CD1c-positive myeloid dendritic cell (primary cell): Measurements from ENCODE around the gene PUM1.

Experiments
- DNase-seq: peaks from one replicate; pipeline ENCODE4 v3.0.0-alpha.2; 2016; ENCODE audit errors: extremely low spot score

Gene PUM1

DNA sequence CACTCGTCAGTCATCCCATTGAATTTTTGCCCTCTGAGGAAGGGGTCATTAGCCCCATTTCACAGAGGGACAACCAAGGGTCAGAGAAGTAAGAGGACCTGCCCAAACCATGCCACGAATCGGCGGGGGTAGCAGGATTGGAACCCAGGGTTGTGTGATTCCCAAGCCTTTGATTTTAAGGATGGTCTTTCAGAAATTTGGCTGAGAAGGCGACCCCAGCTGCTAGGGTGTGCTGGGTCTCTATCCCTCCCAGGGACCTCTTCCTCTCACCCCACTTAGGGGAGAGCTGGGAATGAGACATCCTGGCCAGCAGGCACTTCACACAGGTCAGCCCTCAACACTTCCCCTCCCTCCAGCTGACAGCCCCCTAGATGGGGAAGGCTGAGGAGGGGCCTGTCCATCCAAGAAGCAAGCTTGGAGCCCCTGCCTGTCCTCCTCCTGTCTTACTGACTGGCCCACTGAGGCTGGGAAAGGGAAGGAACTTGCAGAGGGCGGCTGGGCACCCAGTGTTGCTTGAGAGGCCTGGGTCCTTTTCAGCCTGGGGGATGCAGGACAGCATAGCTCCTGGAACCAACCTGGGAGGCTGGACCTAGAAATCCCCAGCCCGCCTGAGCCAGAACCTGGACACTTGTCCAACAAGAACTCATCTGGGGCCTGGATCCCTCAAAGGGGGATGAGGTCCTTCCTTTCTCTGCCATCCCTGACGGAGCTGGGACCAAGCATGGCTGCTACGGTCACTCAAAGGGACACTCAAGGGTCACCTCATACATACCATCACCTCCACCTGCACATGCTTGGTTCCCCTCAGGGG is 158.7 kb downstream of the PUM1 start:
- DNase-seq: no peak

DNA sequence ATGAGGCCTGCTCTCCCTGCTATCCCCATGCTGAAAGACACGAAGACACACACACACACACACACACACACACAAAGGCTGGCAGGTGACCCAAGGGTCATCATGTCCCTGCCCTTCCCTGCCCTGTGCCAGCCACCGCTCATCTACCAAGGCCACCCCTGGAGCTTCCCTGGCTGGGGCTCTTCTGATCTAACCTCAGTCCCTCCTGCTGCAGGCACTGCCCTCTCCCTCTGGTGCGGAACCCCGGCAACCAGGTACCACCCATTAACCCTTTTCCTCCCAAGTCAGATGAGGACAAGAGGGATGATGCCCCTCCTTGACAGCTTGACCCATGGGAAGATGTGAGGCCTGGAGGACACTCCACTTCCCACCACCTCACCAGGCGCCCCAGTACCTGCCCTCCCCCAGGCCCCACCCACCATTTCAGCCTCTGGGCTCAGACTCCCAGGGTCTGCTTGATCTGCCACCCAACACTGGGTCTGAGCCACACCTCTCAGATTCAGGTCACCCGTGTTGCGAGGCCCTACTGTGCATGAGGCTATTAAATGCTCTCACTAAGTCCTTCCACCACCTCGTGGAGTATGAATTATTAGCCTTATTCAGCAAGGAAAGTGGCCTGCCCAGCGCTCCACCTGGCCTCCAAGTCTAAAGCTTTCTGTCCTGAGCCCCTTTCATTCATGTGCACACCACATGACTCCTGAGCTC is 159.4 kb downstream of the PUM1 start:
- DNase-seq: no peak

DNA sequence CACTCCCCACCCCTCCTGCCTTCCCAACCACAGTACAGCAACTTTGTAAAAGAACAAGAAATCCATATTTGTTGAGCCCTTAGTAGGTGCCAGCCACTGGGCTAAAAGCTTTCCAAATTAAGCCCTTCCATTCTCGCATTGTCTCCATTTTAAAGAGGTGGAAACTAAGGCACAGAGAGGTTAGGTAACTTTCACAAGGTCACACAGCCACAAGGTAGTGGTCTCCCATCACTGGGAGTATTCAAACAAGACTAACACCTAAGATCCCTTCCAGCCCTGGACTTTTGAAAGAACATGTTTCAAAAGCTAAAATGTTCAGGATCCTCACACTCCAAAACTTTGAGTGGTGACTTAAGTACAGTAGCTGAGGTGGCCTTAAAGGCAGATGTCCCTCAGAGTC is 160.1 kb downstream of the PUM1 start:
- no peak for DNase-seq

DNA sequence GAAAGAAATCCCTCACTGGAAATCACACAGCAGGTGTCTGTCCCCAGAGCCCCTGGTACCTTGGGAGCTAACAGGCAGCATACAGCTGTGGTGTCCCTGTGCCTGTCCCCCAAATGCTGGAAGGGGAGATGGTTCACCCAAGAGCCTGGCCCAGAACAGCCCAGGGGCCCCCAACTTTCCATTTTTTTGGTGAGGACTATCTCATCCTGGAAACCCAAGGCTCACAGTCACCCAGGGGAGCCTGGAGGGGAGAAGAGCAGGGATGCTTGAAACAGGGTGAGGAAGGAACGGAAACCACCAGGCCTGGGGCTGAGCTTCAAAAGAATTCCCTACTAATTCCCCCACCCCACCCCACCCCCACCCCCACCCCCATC is 160.6 kb downstream of the PUM1 start:
- DNase-seq: no peak

DNA sequence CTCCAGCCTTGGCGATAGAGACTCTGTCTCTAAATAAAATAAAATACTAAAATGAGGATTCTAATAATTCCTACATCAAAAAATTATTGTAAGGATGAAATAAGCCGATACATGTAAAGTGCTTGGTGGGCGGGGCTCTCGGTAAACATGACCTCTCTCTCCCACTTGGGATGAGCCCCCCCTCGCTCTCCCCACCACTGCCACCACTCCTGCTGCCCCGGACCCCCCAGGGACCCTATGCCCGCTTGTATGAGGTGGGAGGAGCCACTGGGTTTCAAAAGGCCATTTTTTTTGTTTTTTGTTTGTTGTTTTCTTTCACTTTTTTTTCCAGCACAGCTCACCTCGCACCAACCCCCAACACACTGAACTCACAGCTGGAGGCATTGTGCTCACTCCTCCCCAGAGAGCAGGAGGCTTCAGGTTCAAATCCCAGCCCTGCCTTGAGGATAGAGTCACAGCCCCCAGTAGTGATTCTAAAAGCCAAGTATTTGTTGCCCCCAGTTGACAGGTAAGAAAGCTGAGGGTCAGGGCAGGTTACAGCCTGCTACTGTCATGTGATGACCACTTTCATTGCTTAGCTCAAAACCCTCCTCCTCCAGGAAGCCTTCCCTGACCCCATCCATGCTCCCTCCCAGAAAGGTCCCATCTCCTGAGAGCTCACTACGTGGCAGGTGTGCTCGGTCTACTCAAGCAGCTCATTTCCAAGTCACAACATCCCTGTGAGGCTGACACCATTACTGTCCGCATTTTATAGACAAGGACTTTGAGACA is 161.1 kb downstream of the PUM1 start:
- no peak for DNase-seq

DNA sequence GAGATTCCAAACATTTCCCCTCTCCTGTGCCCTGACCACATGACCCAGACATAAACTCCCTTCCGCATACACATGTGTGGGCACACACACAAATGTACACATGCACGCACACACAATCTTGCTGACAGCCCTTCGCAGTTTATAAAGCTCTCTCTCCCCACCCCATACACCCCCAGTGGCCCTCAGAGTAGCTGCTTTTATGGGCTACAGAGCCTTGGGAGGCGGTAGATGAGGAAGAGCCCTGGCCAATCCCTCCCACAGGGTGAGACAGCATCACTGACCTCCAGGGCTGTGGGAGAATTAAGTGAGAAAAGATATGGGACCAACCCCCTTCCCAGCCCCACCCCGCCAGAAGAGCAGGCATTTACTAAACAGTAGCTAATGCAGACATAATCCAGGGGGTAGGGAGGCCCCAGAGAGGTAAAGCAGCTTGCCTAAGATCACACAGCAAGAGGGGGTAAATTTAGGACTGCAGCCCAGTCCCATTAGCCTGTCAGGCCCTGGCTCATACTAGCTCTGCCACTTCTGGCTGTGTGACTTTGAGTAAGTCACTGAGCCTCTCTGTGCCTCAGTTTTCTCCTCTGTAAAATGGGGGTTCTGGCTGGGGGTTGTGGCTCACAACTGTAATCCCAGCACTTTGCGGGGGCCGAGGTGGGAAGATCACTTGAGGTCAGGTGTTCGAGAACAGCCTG is 162.0 kb downstream of the PUM1 start:
- no peak for DNase-seq

DNA sequence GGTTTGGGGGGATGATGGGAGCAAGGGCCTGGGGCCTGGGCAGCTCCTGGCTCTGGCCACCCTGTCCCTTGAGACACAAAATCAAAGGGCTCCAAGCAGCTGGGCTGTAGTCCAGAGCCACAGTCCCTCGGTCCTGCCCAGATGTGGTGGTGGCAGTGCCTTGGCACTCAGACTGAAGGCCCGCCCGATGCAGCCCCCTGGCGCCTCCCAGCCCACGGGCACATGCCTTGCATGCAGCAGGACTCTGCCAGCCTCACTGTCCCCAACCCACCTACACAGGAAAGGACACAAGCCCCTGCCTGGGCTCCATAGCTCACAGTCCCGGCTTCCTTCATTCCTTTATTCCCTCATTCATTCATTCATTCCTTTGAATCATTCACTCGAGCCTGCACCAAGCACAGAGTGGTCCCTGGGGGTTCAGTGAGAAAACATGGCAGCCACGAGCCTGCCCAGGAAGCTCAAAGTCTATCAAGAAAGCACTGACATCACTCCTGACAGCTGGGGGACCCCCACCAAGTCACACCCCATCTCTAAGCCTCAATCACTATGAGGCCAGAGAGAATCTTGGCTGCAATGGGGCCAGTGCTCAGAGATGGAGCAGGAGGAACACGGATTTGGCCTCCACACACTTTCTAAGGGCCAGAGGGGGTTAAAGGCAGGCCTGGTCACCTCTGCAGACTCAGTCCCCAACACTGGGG is 162.8 kb downstream of the PUM1 start:
- DNase-seq: no peak

DNA sequence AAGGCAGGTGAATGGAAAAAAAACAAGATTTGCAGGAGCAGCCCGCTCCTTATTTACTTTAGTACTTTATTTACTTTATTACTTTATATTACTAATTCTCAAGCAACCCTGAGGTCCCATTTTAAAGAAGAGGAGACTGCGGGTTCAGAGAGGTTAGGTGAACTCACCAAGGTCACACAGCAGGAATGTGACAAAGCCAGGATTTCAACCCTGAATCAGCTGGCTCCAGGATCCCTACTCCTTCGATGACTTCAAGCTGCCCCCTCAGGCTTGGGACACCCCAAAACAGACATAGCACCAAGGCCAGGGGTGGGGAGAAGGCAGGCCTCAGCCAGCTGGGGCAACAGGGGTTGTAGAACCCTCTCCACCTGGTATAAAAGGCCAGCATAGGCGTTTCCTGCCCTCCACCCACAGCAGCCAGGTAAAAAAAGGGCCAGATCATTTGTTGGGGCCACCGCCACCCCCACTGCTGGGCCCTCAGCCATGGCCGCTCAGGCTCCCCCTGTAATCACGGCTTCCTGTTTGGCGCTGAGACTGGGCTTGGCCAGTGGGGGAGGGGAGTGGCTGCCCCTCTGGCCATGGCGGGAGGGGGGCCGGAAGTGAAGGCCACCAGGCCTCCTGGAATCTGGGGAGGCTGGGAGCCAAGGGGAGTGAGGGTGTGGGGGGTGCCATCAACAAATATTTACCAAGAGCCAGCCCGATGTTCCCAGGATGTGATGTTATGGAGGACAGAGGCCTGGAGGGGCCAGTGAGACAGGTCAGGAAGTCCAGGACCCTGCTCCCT is 163.5 kb downstream of the PUM1 start:
- no peak for DNase-seq

DNA sequence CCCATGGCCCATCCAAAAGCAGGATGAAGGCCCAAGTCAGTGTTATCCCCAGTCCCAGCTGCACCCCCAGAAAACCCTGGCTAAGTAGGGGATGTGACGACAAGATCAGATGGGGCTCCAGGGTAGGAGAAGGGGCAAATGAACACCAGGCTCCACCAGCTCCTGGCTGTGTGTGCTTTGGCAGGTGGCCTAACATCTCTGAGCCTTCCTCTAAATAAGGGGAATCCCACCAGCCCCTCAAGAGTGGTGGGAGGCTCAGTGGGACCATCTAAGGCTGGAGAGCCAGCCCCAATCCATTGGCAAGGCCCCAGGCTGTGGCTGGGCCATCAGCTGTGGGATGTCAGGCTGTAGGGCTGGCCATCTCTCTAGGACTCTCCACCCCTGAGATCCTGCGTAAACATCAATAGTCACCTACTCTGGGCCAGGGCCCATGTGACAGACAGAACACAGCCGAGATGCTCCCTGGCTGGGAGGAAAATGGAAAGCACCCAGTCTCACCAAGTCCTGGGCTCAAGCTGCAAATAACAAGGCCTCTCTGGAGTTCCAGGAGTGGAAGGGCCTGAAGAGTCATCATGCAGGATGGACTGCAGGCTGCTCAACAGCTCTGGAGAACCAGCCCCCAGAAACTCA is 164.5 kb downstream of the PUM1 start:
- DNase-seq: no peak

DNA sequence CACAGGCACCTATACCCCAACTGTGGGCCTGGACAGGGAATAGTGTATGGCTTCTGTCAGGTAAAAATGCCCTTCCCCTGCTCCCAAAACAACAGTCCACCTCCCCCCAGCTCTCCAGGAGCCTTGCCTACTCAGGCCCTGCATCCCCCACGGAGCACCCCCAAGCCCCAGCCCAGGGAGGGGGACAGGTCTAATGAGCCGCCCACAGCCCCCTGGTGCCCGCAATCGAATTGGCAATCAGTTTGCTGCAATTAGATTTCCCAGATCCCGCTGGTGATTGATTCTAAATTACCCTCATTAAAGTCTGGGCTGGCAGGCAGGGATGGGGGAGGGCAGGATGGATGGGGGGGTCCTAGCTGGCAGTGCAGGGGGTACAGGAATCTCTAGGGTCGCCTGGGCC is 165.0 kb downstream of the PUM1 start:
- DNase-seq: no peak

DNA sequence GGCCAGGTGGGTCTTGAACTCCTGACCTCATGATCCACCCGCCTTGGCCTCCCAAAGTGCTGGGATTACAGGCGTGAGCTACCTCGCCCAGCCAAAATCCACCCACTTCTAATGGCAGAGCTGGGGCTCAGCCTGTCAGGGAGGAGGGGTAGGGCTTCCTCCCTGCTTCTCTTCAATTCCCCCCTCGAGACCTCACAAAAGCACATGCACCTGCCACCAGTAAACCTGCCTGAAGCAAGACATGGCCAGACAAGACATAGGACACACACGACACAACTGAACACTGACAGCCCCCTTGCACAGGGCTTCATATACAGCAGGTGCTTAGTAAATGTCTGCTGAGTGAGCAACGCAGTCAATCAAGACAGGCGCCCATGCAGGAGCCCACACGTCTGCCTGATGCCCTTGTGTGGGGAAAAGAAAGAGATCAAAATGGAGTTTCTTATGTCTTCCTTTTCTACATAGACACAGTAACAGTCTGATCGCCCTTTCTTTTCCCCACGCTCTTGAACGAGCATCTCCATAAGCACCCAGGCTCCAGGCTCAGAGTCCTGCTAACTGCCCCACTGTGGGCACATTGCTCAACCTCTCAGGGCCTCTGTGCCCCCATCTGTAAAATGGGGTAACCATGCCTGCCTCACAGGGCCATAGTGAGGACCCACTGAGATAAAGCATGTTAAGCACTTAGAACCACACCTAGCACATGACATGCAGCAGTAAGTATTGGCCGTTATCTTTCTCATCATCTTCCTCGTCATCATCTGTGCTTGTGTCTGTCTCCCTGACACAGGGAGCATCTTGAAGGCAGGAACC is 165.7 kb downstream of the PUM1 start:
- DNase-seq: no peak

DNA sequence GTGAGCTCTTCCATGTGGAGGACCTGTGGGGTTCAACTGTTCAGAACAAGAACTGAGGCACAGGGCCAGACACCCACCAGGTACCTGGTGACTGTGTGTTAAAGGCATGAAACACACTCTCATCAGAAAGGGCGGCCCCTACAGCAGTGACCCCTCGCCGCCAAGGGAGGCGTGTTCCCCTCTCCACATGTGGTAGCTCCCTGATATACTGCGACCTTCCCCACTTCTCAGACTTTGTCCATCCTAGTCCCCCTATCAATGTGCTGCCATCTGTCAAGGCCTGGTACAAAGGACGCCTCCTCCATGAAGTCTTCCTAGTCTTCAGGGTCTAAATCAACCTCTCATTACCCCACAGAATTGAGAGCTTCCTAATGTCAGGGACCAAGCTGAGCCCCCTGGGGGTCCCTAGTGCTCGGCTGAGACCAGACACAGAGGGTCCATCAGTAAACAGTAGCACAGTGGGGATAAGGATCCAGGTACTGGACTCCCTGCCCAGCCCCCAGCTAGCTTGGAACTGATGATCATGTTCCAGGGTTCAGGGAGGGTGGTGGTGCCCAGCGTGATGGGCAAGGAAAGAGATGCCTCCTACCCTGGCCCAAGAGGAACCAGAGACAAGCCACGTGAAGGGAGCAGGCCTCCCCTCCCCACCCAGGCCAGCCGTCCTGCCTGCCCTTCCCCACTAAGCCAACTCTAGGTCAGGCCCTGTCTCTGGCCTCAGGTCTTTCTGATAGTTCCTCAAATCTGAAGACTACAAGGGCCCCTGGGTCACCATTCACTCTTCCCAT is 167.3 kb downstream of the PUM1 start:
- no peak for DNase-seq

DNA sequence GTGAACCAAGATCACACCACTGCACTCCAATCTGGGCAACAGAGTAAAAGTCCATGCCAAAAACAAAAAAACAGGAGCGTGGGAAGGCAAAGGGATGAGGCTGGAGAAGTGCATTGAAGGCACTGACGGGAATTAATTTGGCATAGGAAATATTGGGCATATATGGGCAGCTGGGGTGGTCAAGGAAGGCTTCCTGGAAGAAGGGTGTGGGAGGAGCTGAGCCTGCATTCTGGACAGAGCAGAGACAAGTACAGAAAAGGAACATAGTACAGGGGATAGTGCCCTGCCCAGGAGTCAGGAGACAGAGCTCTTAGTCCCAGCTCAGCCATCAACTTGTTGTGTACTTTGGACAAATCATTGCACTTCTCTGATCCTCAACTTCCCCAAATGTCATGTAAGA is 168.6 kb downstream of the PUM1 start:
- DNase-seq: no peak

DNA sequence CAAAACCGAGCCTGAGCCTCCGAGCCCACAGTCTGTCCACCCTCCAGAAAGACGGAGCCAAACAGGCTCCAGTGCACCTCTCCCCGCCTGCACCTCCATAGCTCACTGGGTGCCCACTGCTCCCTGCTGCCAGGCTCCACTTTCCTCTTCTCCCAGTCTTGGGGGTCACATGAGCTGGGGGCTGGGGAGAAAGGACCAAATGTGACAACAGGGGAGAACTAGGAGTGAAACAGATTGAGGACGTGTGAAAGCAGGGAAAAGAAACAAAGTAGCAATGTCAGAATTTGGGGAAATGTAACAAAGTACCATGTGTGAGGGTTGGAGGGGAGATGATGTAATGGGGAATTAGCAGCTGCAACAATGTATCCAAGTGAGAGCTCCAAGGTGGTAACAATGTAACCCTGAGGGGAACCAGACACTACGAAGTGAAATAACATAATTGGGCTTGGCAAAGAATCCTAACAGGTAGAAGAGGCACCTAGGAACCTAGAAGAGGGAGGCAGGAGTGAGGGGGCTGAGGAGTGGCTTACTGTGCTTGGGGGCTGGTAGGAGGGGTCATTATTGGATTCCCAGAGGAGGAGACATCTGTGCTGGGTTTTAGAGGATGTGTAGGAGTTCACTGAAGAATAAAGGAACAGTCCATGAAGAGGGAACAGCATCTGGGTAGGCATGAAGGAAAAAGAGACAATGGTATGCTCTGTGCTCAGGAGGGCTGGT is 169.4 kb downstream of the PUM1 start:
- DNase-seq: no peak

DNA sequence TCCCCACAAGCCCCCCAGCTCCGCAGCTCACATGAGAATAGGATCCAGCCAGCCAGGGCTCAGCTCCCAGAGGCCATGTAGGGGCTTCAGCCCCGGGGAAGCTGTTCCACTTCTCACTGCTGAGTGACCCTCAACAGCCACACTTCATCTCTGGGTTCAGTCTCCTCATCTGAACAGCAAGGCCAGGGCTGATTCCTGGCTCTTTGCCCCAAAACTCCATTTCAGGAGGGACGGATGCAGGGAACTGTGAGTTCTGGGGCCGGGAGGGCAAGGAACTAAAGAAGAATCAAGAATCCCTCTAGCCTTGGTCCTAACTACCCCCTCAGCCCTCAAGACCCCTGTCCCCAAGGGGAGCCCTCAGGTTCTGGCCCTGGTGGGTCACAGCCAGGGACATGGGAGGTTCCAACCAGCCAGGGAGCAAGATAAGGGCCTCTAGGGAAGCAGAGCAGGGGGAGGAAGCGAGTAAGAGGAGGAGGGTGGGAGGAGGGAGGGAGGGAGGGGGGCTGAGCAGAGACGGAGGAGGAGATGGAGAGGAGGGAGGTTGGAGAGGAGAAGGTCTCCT is 170.1 kb downstream of the PUM1 start:
- DNase-seq: no peak

DNA sequence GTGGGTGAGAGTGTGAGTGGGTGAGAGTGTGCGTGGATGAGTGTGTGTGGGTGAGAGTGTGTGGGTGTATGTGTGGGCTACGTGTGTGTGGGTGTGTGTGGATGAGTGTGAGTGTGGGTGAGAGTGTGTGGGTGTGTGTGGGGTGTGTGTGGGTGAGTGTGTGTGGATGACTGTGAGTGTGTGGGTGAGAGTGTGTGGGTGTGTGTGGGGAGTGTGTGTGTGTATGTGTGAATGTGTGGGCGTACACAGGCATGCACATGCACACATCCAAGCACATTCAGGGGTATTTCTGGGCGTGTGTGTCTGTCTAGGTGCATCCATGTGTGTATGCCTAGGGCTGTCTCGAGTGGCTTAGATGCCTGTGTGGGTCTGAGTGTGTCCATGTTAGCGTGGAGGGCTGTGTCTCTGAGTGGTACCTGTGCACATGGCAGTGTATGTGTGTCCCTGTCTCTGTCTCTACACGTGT is 171.0 kb downstream of the PUM1 start:
- no peak for DNase-seq

DNA sequence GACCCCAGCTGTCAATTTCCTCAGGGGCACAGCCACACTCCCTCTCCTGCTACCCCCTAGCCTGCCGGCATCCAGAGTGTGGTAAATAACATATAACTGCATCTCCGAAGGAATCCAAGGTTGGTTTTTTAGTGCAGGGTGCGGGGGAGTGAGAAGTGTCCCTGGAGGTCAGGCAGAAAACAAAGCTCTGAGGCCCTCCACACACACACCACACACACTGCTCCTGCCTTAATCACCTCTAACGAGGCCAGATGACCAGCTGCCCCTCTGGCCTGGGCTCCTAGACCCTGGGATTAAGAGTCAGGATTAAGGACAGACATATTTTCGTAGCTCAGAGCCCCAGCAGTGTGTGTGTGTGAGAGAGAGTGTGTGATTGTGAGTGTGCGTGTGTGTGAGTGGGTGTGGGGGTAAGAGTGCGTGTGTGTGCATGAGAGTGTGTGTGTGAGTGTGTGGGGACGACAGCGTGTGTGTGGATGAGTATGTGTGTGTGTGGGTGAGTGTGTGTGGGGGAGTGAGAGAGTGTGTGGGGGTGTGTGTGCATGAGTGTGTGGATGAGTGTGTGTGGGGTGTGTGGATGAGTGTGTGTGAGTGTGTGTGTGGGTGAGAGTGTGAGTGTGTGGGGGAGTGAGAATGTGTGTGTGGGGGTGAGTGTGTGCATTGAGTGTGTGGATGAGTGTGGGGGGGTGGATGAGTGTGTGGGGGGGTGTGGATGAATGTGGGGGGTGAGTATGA is 171.6 kb downstream of the PUM1 start:
- no peak for DNase-seq
